Suppressor macrophage treated with lipopolysaccharide for 4 hours (primary cell): ENCODE measurements around the gene EN1.

Experiments used
- DNase-seq: peaks from one replicate; pipeline ENCODE4 v3.0.0-alpha.2; 2020

EN1 gene

DNA sequence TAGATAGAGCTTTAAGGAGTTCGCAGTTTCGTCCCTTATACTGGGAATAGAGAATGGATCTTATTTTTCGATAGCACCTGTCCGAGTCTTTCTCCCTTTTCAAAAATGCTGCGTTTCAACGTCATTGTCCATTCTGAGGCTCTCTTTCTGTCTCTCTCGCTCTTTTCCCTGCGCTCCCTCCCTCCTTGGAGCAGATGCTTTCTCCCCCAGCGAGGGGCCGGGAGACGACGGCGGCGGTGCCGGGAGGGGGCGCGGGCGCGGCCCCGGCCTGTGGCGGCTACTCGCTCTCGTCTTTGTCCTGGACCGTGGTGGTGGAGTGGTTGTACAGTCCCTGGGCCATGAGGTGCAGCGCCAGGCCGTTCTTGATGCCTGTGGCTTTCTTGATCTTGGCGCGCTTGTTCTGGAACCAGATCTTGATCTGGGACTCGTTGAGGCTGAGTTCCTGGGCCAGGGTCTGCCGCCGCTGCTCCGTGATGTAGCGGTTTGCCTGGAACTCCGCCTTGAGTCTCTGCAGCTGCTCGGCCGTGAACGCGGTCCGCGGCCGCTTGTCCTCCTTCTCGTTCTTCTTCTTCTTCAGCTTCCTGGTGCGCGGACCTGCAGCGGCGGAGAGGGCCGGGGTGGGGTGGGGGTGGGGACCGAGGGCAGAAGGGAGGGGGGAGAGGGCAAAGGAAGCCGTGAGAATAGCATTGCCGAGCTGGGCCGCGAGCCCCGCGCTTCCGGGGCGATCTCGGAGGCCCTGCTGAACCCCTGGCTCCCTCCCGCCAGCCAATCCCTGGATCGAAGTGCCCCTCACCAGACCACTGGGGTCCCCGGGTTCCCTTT is 4.6 kb downstream of the EN1 start:
- DNase-seq = no peak

DNA sequence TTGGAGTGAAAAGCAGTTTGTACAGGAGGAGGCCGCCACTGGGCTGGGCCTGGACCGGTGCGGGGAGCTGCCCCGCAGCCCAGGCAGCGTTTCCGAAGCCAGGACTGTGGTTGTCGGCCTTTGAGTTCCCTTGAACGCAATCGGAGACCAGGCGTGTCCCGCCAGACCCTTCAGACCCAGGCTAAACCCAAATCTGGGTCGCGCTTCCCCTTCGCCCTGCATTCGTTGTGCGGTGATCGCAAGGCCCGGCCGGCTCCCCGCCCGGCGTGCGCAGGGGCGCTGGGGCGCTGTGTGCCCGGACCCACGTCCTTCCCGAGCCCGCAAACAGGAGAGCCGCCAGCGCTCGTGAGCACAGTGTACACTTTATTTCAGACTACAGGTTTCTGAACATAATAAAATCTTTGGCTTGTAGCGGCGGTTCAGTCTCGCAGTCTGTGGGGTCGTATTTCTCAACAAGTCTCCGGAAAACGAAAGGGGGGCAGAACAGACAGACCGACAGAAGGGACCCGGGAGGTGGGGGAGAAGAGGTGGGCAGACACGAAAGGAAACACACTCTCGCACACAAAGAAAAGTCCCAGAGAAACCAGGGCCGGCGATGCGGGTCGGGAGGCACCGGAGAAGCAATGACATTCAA is 5.5 kb downstream of the EN1 start:
- no peak for DNase-seq

DNA sequence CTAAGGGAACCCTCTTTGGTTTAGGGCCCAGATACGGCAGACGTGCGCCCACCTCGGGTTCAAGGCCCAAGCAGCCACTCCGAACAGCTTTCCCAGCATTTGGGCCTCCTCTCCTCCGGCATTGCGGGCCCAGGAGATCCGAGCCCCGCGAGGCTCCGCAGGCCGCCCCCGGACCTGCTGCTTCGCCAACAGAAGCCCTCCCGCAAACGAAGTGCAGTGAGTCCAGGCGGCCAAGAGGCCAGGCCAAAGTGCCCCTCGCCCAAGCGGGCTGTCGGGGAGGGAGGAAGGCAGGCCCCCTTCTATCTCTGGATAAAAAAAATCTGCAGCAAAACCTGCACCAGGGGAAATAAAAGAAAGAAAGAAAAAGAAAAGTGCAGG is 6.0 kb downstream of the EN1 start:
- DNase-seq = no peak

DNA sequence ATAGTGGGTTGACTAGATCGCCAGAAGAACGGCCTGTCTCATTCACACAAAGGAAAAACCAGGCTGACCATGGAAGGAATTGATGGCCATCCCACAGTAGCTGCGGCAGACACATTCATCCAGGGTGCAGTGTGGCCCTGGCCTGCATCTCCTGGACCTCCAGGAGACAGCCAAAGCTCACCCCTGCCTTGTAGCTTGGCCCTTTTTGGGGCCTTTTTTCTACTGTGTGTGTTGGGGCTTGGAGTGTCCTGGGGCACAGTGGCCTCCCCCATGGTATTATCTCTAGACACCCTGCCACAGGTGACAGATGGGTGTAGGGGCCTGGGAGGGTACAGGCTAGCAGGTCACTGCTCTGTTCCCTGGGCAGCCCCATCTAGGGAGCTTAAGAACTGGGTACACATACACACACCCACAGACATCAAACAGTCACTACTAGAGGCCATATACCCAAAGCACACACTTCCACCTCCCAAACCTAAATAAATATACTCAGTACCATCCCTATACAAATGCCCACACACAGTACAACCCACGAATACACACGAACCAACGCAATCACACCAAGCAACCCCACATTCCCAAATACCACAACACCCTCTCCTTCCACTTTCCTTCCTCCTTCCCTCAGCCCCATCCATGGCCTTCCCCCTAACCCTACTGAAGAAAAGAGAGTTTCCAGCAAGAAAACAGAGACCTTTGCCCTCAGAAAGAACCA is 8.6 kb downstream of the EN1 start:
- DNase-seq = no peak

DNA sequence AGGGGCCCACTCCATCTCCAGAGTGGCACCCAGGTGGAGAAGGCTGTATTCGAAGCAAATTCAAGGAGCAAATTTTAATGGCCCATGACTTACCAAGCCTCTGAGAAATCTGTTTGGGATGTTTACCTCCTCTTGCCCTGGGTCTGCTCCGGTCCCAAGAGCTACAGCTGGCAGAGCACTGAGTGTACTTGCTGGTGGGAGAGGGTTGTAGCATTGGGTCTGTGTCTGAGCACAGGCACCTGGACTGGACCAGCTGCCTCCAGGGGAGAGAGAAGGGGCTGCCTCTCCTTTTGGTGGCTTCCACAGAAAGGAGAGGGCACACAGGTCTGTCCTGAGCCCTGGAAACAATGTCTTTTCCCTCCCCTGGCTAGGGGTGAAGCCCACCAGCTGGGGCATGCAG is 9.8 kb downstream of the EN1 start:
- no peak for DNase-seq

DNA sequence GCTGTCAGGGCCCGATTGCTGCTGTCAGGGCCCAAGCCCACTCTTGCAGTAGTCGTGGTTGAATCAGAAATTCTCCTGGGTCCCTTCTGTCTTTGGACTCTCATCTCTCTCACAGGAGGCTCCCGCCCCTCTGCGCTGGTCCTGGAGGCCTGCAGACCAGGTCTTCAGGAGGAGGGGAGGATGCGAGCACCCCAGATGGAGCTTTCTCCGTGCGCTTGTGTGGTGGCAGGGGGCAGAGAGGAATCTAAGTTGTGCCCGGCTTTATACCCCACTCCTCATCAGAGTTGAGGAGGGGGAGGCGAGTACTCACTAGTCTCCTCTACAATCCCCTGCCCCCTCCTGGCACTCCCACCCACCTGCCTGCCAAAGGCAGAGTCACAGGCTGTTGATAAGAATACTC is 10.4 kb downstream of the EN1 start:
- no peak for DNase-seq

DNA sequence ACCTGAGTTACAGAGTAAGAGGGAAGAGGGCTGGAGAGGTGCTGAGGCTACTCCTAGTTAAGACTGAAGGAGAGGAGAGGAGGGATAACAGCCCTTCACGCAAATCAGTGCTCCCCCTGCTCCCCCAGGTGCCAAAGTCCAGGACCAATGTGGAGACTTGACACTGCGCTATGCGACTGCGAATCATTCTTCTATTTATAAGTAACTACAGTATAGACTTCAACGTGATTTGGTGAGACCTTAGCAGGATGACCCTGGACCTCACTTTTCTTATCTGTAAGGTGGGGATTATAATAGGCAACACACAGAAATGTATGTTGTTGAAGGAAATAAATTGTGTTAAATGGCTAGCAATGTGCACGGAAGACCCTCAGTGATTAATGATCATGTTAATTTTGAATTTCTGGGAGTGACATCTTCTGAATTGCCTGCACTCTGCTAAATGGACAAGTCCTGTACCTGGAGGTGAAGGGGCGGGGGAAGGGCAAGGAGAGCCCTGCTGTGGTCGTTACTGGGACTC is 11.0 kb downstream of the EN1 start:
- no peak for DNase-seq

DNA sequence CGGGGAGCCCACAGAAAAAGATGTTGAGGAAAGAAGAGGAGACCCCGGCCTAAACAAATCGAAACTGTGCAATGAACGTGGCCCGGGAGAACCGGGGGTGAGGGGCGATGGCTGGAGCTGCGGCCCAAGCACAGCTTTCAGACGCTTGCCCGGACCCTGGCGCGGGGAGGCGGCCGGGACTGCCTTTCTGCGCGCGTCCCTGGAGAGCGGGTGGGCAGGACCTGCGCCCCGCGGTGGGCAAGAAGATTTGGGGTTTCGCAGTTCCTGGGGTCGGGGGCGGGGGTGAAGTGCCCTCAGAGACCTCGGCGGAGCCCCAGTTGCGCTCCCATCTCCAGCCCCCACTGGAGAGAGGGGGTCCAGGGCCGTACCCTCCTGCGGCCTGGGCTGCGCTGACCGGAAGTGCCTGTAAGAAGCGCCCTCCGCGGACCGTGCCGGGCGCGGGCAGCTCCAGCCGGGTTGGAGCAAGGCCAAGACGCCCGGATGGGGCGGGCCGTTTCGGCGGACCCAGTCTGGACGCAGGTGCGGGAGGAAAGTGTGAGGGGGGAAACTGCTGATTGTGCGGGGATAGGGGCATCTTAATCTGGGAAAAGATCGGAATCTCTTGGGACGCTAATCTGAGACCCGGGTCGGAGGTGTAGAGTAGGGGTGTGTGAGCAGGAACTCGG is 11.6 kb downstream of the EN1 start:
- no peak for DNase-seq

DNA sequence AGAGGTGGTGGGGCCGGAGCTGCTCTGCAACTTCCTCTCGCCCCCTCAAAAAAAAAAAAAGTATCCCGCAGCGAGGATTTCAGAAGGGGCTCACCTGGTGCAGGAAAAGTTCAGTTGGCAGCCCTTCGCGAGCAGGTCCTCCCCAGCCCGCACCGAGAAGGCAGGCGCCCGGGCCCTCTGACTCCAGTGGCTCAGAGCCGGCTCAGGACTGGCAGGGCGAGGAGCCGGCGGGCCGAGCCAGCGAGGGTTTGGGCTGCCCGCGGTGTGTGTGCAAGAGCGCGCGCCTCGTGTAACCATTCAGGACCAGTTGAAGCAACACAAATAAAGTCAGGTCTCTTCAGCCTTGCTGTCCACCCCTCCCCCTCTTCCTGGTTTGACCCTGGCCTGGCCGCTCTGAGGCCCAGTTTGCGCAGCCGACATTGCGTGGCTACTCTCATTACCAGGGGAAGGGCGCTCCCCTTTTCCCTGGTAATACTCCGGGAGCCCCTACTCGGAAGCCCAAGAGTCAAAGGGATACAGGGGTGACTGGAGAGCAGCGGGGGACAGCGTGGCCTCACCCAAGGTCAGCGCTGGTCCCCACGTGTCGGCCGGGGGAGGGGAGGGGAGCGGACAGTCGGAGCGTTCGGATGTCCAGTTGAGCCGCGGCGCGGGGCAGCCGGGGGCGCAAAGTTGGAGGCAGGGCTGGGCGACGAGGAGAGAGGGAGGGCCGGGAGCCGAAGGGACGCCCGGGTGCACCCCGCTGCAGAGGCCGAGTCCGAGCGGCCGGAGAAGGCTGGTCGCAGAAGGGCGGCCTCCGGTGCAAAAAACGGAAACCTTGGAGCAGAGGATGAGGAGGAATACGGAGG is 12.3 kb downstream of the EN1 start:
- DNase-seq = no peak

DNA sequence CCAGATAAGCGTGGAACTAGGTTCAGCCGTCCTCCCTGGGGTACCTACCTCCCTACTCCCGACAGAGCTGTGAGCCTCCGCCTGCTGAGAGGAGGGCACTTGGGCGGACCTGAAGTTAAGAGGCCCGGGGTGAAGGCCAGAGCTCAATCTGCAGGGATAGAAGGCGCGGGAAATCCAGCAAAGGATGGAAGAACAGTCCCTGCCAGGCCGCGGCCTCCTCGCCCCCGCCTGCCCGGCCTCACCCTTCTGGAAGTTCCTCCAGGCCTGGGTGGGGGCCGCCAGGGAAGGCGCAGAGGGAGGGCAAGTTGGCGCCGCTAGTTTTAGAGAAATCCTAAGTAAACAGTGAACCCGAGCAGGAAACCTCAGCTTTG is 13.0 kb downstream of the EN1 start:
- DNase-seq = no peak

DNA sequence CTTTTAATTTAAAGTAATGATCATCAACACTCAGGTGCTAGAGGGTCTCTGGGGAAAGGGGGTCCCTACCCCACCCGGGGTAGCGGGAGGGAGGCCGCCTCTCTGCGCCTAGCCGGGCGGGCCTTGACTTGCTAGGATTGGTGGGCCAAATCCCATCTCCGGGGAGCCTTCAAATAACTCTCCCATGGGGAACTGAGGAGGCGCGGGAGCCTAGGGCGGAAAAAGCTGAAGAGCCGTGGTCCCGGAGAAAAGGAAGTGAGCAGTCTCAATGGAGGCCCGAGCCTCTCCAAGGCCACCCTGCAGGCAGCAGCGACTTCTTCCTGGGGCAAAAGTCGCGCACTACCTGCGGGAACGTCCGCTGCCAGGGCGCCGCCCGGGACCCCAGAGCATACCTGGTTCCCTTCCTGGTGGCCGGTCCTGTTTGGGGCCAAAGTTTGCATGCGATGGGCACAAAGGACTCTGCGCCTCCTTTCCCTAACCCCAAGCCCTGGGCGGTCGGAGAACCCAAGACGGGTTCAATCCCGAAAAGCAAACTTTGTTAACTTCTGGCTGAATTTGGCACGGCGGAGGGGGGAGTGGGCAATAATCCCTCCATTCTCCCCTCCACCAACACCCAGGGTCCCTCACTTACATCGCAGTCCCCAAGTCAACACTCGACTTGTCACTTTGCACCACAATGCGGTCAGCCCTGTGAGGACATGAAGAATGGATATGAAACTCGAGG is 13.6 kb downstream of the EN1 start:
- no peak for DNase-seq

DNA sequence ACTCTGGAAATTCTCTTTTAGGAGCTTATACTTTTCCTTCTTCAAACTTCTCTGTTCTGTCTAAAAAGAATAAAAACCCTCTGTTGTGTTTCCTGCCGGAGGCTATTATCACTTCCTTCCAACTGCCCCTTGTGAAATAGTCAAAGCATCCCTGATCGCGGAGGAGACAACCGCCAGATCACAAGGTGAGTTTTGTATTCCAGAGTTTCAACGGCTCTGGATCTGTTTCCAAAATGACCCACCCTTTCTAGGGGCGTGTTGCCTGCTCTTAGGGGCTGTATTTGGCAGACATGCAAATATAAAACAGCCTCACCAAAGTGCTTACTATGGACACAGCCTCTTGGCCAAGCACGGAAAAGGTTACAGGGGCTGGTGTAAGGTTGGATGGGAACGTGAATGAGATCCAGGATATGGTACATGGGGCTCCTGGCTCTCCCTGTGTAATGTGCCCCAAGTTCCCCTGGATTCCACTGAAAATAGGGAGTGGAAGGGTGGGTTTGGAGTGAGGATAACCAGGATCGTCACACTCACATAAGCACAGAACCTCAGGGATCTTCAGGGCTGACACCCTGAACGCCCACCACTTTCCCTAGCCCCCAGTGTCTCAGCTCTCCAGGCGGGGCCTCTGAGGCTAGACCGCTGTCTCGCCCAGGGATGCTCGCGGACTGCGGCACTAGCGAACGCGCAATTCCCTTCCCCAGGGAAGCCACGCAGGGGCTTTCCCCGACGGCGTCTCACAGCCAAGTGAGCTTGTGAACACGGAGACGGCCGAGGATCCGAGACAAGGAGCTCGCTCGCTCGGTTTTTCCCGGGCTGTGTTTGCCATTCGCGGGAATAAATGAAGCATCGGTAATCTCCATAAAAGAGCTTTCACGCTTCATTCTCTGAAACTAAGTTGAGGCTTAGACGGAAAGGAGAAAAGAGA is 14.4 kb downstream of the EN1 start:
- no peak for DNase-seq

DNA sequence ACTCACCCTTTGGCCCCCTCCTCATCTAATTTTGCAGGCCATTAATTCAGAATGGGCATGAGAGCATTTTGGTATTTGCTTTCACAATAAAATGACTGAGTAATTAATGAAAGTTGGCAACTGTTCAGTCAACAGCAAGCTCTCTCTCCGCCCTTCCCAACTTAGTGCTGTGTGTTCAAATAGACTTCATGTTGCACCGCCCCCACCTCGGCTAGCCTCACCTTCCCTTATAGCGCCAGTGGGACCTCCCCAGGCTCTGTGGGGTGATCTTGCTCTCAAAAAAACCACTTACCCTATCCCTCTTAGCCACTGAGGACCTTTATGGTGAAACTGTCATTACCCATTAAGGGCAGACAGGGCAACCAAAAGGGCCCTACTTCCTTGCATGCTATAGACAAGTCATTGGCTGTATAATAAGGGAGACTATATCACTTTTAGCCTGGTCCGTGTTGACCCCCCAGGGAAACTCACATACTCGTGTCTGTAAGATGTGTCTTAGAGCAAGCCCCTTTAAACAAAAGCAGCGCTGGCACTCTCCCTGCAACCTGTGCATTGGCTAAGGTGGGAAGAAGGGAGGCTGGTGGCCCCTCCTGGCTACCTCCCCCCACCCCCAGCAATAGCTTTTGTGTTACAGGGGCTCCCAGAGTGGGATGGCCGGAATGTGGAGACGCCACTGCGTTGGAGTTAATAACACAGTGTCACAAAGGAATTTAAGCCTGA is 15.2 kb downstream of the EN1 start:
- DNase-seq = no peak

DNA sequence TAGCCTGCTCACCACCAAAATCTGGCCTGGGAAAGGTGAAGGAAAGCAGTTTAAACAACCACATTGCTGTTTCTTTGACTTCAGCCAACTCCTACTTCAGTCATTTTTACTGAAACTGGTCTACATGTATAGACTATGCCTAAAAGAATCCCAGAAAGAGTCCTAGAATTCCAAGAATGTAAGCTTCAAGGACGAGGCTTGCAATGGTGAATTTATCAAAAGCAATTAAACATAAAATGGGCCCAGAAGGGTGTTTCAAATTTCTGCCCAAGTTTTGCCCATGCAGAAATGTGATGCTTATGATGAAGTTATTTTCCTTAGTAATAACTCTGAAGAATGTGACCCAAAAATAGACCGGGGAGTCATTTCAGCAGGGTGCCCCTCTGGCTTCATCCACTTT is 16.6 kb downstream of the EN1 start:
- DNase-seq = no peak

DNA sequence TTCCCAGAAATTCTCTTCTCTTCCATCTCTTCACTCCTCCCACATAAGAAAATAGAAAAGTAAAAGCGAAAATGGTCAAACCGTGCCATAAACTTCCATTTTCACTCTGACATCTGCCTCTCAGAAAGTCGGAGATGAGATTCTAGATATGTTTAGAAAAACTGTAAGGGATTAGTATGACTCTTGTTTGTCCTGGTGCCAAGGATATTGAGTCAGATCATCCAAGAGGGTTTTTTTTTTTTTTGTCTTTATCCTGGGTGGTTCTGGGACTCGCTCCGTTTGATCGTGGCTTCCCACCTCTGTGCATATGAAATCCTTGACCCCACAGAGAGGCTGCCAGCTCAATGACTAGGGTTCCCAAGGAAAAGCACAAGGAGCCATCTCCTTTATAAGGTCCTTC is 17.3 kb downstream of the EN1 start:
- DNase-seq = no peak

DNA sequence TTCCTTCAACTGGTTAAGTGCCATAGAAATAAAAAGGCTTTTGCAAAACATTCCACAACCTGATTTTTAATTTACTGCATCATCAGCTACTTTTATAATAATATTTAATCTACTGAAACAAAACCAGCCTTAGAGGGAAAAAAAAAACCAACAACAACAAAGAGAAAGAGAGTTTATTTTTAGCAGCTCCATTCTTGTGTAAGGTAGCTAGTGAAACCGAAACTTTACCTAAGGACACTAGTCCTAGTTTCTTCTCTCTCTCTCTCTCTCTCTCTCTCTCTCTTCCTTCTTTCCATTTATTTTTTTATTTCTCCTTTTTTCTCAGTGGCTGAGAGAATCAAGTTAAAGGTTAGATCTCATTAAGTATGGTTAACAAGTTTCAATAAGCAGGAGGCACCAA is 21.4 kb downstream of the EN1 start:
- DNase-seq = no peak

DNA sequence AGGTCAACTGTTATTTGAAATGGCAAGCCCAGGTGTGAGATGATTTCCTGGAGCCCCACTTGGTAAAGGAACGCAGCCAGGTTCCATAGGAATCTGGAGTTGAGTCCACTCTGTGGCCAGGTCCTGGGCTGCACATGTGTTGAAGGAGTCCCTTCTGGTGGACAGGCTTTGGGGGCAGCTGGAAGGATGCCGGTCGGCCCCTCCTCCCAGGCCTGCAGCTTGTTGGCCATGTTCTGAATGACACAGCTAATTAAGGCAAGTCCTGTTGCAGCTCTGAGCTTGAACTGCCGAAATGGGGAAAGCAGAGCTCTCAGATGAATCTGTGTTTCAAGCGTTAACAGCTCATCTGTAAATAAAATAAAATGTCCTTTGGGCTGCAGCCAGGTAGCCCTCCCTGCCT is 23.8 kb downstream of the EN1 start:
- no peak for DNase-seq

DNA sequence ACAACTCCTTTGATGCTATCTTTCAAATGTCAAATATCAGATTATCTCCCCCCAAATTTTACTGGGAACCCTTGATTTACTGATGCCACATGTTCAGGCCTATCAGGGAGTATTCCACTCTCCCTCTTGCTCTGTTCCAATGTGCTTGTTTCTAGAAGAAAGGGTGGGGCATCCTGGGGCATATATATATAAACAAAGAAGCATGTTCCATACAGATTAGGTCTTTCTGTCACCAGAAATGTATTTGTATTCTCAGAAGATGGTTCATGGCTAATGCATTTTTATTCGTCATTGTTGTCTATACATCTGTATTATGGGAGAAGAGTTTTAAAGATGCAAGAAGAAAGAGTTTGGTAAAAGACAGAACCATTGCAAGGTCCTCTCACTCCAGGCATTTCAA is 24.9 kb downstream of the EN1 start:
- no peak for DNase-seq

DNA sequence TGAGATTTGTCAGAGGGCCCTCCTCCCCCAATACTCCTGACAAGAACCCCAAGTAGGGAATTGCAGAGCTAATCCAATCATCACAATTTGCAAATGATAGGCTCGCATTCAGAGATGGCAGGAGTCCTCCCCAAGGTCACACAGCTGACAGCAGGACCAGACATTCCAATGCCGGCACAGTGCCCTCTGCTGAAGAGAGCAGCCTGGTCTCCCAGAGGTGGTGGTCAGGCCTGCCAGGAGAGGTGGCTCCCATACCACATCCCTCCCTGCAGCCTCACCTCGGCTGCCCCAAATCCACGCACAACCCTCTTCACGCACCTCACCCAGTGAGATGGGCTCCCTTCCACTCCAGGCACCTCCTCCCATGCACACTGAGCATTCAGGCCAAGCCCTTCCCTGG is 25.4 kb downstream of the EN1 start:
- DNase-seq = no peak

DNA sequence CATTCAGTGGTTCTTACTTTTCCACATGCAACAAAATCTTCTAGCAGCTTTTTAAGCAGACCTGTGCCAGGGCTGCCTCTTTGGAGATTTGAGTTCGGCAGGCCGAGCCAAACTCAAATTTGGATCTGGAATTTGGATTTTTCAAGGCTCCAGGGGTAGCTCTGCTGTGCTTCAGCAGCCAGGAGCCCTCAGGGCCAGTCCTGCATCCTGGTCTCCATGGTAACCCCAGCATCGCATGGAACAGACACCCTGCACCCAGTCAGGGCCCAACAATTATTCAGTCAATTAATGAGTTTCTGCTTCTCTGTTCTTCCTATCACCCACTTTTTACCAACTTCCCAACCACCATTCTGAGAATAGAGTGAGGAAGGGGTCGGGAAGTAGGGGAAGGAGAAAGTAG is 30.0 kb downstream of the EN1 start:
- DNase-seq = no peak
